ACHN (cell line): ENCODE data around the gene MC3R.
"Not testable (repeated sequence)": the region's sequence is repeated elsewhere in the genome, so short reads cannot be mapped to it uniquely, and the experiment has no call there.

Experiments
- DNase-seq: peaks from one replicate; pipeline ENCODE4 v3.0.0-alpha.2; 2015
- in situ Hi-C: cut with HindIII; loops from 2 replicates; pipeline ENCODE4 v1.10.0; 2017; ENCODE audit warnings: low sequenced_read_pairs, low pct_ligation_motif_present, low pct_unique_long_range_greater_than_20kb

The MC3R gene

DNA sequence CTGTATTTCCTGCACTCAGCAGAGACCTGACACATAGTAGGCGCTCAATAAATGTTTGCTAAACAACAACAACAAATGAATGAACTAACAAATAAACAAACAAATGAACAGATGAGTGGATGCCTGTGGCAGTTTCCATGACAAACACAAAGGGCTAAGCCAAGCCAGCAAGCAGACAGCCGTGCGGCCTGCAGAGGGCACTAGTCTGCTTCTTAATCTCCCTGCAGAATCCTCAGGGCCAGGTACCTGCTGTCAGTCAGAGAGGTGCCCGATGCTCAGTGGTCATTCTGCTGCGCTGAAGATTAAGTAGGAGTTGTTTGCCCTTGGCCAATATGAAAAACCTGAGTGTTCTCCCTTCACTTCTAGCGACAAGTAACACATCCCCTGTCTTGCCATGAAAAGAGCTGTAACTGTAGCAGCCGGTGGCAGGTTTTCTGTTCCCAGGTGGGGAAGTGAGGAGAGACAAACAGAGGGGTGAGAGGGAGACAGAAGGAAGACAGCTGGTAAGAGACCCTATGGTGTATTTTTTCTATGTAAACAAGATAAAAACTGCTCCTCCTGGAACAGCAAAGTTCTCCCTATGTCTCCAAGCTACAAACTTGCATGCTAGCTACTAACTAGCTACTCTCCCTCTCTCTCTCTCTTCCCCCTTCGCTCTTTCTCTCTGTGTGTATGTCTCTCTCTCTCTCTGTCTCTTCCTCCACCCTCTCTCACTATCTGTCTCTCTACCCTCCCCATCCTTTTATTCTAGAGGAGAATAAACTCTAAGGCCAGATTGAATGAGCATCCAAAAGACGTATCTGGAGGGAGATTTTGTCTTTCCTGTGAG lies at the start of gene MC3R:
Gene MC3R (plus strand): TSS at position 779 of the 829 bp plus-strand sequence. CDS start 112 bp downstream, outside the sequence.
- peak; percentile 42 for DNase-seq
- in situ Hi-C loops: no loop called here

GRCh38 chr20:56200456-56200855 lies 48.1 kb upstream of the MC3R start:
- peak; percentile 11 for DNase-seq
- in situ Hi-C loops: no loop called here

- in situ Hi-C loops: no loop called here
- no peak for DNase-seq
Measured at GRCh38 chr20:56202493-56203077, 45.9 kb upstream of the MC3R start.

- no peak for DNase-seq
- in situ Hi-C loops: no loop called here
Measured at GRCh38 chr20:56204206-56204605, 44.3 kb upstream of the MC3R start.

GRCh38 chr20:56205346-56205745 lies 43.2 kb upstream of the MC3R start:
- DNase-seq: no peak
- in situ Hi-C loops: no loop called here

DNA sequence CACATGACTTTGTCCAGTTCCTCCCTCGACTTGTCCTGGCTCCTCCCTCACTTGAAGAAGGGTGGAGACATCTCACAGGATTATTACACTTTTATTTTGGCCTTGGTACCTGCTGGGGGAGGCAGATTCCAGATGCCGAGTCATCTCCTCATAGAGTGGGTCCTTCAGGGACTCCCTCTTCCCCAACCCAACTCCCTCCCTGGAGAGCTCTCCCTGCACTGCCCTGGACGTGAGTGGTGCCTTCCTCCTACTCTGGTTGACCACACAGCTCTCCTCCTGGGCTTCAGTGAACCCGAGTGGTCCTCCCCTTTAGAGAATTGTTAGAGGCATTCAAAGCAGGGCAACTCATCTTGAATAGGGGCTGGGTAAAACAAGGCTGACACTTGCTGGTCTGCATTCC lies 40.9 kb upstream of the MC3R start:
- in situ Hi-C loops: no loop called here
- DNase-seq: no peak

- in situ Hi-C loops: no loop called here
Measured at GRCh38 chr20:56208121-56208520, 40.4 kb upstream of the MC3R start.

GRCh38 chr20:56211051-56211450 lies 37.5 kb upstream of the MC3R start:
- in situ Hi-C loops: no loop called here
- no peak for DNase-seq

More at GRCh38 chr20:56208121-56208520, 40.4 kb upstream of the MC3R start:
- DNase-seq: no peak

- in situ Hi-C loops: no loop called here
- no peak for DNase-seq
Measured at GRCh38 chr20:56212091-56212490, 36.4 kb upstream of the MC3R start.

- in situ Hi-C loops: no loop called here
Measured at GRCh38 chr20:56213321-56213720, 35.2 kb upstream of the MC3R start.

DNA sequence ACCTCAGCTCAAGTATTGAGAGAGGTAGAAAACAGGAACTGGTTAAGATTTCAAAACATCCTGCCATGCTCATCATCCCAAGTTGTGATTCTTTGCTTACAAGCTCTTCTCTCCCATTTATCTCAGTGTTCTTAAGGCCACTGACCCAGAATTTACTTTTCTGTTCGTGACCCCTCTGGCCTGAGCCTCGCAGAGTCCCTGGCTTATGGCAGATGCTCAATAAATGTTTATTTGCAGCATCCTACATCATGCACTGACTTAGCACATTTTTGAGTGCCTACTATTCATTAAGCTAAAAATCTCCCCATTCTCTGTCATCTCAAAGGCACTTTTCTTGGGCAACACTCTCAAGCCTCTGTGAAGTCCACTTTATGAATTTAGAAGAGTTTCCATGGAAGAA lies 33.4 kb upstream of the MC3R start:
- no peak for DNase-seq
- in situ Hi-C loops: no loop called here

More at GRCh38 chr20:56213321-56213720, 35.2 kb upstream of the MC3R start:
- no peak for DNase-seq

- in situ Hi-C loops: no loop called here
- no peak for DNase-seq
Measured at GRCh38 chr20:56217829-56218228, 30.7 kb upstream of the MC3R start.

GRCh38 chr20:56221186-56221585 lies 27.3 kb upstream of the MC3R start:
- in situ Hi-C loops, DNase-seq: not testable (repeated sequence)

GRCh38 chr20:56222201-56222600 lies 26.3 kb upstream of the MC3R start:
- in situ Hi-C loops: no loop called here
- no peak for DNase-seq

DNA sequence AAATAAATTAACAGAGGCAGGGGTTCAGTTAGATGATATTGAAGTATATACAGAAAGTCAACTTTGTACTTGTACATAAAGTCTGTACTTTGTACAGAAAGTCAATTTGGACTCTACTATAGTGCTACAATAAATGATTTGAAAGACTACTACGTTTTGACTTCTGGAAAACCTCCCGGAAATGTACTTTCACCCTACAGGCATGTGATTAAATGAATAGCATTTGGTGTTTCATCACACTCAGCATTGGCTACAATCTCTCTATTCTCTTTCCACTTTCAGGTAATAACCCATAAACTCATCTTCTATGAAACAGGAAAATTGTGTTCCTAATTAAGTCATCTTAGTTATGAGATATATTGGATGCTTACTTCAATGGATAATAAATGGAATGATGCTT lies 25.6 kb upstream of the MC3R start:
- no peak for DNase-seq
- in situ Hi-C loops: no loop called here

DNA sequence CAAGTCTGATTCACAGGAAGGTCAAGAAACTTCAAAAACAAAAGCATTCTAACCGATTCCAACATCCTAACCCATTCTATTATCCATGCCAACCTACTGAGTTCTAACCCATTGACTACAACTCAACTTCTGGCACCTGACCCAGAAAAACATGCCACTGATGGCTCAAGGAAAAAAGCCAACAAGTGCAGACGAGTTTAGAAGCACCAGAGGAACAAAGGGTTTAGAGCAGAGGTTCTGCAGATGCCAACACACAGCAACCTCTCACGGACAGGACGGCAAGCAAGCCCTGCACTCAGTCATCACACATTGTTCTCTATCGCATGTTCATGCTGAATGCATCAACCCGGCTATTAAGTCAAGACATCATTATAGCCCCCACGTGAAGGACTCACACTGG lies 25.2 kb upstream of the MC3R start:
- DNase-seq: no peak
- in situ Hi-C loops: no loop called here

- DNase-seq: no peak
- in situ Hi-C loops: no loop called here
Measured at GRCh38 chr20:56228021-56228420, 20.5 kb upstream of the MC3R start.

GRCh38 chr20:56229812-56230211 lies 18.7 kb upstream of the MC3R start:
- in situ Hi-C loops: no loop called here
- DNase-seq: no peak

DNA sequence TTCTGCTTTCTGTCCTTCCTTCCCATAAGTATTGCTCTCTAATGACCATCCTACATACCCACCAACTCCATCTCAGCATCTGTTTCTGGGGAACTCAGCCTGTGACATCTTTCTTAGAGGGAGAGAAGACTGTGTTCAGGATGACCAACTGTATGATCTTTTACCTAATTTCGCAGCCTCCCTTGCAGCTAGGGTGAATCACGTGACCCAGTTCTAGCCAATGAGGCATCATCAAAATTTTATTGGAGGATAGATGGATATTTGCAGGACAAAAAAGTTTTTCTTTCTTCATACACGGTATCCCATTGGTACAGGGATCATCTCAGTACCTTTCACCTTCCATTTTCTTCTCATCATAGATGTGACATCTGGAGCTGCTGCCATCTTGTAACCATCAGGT lies 14.4 kb upstream of the MC3R start:
- in situ Hi-C loops: no loop called here

GRCh38 chr20:56237335-56237734 lies 11.2 kb upstream of the MC3R start:
- in situ Hi-C loops: no loop called here
- DNase-seq: no peak

More for the DNA sequence above, 14.4 kb upstream of the MC3R start:
- DNase-seq: no peak
